HG03095 (cell line): ENCODE results near the gene HAPSTR1.
"Not testable (repeated sequence)": the region's sequence is repeated elsewhere in the genome, so short reads cannot be mapped to it uniquely, and the experiment has no call there.

Source experiments
- ATAC-seq: cut with Tn5 transposase; IDR thresholded peaks from one replicate; pipeline ENCODE4 v1.9.1; 2021; ENCODE audit warnings: moderate library complexity; ENCODE audit not compliant: unreplicated experiment

The HAPSTR1 gene

GRCh38 chr16:9070254-9070653, 21.2 kb upstream of the HAPSTR1 start:
- no peak for ATAC-seq

DNA sequence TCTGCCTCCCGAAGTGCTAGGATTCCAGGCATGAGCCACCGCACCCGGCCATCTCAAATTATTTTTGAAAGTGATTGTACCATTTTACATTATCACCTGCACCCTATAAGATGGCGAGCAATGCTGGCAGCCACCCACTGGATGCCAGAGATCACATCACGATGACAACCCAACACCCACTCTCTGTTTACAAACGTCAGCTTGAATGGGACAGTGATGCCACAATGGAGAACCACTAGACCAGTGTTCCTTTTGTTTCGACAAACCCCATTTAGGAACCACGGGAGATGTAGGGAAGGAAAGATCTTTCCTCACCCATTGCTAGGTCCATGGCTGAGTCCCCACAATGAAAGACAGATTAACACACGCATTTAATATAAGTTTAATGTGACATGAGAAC, 20.1 kb upstream of the HAPSTR1 start:
- ATAC-seq: no peak

GRCh38 chr16:9072806-9073341, 18.6 kb upstream of the HAPSTR1 start:
- peak; percentile 62 for ATAC-seq

DNA sequence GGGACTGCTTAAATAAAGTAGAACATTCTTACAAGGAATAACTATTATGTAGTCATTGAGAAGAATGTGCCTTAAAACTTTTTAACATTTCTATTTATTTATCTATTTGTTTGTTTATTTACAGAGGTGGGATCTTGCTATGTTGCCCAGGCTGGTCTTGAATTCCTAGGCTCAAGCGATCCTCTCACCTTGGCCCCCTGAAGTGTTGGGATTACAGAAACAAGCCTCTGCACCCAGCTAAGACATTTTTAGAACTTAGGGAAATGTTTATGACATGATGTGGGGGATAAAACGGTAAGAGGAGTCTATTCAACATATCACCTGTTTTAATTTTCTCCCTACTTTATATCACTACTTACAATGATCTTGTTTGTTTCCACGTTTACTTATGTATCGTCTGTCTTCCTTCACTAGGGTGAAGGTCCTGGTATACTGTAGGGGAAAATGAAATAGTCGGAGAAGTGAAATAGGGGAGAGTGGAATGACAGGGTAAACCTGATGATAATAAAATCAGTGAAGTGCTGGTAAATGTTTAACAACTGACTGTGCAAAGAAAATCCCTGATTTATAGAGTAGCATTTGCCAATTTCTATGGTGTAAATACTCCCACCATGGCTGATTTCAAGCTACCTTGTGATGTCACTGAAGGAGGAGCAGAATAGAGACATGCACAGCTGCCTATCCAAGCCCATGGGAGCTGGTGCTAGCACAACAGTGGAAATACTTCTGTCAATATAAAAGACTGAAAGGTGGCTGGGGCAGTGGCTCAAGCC, 16.0 kb upstream of the HAPSTR1 start:
- no peak for ATAC-seq

GRCh38 chr16:9077091-9077809, 14.2 kb upstream of the HAPSTR1 start:
- ATAC-seq: no peak

DNA sequence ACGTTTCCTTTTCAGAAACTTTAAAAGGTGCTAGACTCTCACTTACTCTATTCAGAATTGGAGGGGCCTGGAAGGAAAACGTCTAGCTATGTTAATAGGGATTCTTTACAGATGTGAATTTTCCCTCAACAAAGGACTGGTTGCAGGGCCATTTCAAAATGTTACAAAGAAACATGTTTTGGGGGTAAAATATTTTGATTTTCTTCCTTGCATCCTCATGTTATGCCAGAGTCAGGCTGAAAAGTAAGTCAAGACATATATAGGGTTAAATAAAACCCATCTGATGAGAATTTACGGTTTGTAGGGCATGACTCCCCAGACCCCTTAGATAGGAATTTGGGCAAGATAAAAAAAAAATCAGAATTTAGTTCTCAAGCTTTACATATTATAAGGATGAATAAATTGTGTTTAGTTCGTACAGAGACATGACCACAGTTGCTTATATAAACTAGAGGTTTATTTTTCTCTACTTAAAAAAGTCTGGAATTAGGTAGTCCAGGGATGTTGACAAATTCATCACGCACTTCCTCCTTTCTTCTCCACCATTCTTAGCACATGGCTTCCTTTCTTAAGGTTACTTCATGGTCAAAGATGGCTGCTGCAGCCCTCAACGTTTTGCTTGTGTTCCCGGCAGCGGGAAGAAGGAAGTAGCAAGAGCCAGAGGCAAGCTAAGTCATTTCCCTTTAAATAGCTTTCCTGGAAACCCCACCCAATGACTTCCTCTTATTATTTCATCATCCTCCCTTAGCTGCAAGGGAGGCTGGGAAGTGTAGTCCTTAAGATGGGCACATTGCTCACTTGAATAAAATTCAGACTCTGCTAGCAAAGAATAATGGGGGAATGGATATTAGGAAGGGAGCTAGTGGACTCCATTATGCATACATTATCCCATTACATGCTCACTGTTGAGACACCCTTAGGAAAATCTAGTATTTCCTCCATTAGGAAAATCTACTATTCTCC, 12.7 kb upstream of the HAPSTR1 start:
- ATAC-seq: not testable (repeated sequence)

DNA sequence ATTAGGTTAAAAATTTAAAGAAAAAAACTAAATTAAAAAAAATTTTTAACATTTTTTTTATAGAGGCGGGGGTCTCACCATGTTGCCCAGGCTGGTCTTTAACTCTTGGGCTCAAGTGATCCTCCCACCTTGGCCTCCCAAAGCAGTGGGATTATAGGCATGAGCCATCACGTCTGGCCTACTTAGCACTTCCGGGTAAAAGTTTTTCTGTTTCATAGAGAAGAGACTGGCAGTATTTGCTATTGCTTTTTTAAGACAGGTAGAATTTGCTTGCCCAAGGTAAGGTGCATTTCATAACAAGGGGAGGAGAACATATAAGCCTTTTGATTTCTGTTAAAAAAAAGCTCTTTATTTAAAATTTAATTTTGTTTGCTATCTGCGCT, 12.0 kb upstream of the HAPSTR1 start:
- ATAC-seq: no peak

DNA sequence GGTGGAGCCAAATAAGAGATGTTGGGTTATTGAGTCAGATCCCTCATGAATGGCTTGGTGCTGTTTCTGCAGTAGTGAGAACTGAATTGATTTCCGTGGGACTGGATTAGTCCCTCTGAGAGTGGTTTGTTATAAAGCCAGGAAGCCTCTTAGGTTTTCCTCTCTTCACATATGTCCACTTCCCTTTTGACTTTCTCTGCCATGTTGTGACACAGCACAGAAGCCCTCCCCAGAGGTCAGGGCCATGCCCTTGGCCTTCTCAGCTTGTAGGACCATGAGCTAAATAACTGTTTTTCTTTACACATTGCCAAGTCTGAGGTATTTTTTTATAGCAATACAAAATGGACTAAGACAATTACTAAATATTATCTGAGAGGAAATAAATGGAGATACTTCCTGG, 10.3 kb upstream of the HAPSTR1 start:
- ATAC-seq: no peak

GRCh38 chr16:9081843-9082242, 9.6 kb upstream of the HAPSTR1 start:
- ATAC-seq: no peak

GRCh38 chr16:9082422-9082821, 9.0 kb upstream of the HAPSTR1 start:
- ATAC-seq: no peak

- not testable (repeated sequence) for ATAC-seq
These were observed 3.7 kb upstream of the HAPSTR1 start for GRCh38 chr16:9087733-9088132.

DNA sequence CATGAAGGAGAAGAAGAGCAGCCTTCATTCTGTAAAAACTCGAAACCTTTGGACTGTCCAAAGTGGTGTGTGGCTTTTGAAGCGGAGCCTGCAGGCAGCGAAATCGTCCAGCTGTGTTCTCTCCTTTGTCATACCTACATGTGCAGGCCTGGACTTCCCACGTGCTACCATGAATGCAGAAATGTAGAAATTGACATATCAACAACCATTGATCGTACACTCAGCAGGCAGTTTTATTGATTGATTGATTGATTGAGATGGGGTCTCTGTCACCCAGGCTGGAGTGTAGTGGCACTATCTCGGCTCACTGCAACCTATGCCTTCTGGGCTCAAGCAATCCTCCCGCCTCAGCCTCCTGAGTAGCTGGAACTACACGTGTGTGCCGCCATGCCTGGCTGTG, 2.6 kb upstream of the HAPSTR1 start:
- no peak for ATAC-seq

- no peak for ATAC-seq
These were observed 1.8 kb upstream of the HAPSTR1 start for GRCh38 chr16:9089660-9090059.

GRCh38 chr16:9090101-9090959, 1.1 kb upstream of the HAPSTR1 start:
- ATAC-seq: no peak

DNA sequence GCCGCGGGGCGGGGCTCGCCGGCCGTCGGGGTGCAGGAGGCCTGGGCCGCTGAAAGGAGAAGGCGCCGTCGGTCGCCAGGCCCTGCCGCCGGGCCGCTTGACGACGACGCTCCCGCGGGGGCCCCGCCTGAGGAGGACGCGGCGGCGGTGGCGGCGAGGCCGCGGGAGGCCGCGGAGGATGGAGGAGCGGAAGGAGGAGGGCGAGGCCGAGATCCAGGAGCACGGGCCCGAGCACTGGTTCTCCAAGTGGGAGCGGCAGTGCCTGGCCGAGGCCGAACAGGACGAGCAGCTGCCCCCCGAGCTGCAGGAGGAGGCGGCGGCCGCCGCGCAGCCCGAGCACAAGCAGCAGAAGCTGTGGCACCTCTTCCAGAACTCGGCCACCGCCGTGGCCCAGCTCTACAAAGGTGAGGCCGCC, 430 bp downstream of the HAPSTR1 start:
- ATAC-seq: peak; percentile 11

GRCh38 chr16:9092282-9092977, 986 bp downstream of the HAPSTR1 start:
- ATAC-seq: no peak

GRCh38 chr16:9092978-9093344, 1.5 kb downstream of the HAPSTR1 start:
- ATAC-seq: no peak

DNA sequence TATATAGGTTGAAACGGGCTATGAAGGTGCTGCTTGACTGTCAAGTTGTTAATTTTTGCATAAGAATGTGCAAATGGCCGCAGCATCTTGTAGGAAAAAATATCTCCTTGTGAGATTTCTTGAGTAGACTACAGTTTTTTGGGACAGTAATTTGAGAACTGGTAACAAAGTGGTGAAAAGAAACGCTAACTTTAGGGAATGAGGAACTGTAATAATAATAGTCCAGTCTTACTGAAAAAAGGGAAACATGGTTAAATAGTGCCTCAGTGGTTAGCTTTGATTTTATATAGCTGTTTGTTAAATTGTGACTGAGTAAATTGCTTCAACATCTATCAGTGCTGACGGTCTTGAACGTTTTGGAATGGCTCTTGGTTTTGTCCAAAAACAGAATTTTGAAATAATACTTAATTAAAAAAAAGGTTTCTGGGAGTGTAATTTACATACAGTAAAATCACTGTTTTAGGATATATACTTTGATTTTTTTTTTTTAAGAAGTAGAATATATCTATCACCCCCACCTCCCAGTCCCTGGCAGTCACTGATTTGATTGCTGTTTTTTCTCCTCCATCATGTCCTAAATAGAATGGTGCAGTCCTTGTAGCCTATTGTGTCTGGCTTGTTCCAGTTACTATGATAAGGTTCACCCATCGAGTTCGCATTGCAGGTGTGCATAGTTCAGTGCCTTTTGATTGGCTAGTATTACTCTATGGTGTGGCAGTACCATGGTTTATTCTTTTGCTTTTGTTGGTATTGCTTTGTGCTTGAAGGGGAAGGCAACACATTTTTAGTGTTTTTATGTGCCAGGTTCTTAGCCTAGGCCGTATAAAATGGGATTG, 2.8 kb downstream of the HAPSTR1 start:
- ATAC-seq: no peak

GRCh38 chr16:9095171-9095570, 3.7 kb downstream of the HAPSTR1 start:
- ATAC-seq: no peak
